NCI-H1694 (cell line): ENCODE measurements around the gene KLK10.
"Not testable (repeated sequence)": the region's sequence is repeated elsewhere in the genome, so short reads cannot be mapped to it uniquely, and the experiment has no call there.

Experiments used
- DNase-seq: peaks from one replicate; lab custom pipeline; 2025; lab: John Stamatoyannopoulos, UW

Gene KLK10

DNA sequence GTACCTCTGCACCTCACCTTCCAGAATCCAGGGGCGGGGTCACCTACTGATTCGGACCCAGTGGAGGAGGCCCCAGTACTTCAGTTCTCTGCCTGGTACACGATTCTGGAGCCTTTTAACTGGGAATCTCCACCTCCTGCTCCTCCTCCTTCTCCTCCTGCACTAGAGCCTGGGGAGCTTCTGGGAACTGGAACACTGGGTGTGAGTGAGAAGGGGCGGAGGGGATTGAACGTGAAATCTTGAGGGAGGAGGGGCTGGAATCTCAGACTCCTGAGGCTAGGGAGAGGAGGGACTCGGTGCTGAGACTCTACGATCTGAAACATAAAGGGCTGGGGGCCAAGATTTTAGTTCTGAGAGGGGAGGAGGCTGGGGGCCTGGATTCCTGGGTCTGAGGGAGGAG, 18.0 kb downstream of the KLK10 start, which contains the start of gene KLK8:
TSS of gene KLK8 (minus strand) at position 90 of the 400 bp plus-strand sequence. CDS start 437 bp downstream, outside the sequence.
- DNase-seq: no peak

GRCh38 chr19:51000981-51001380, 18.5 kb downstream of the KLK10 start:
- DNase-seq: no peak

GRCh38 chr19:51000426-51000825, 19.1 kb downstream of the KLK10 start:
- DNase-seq: no peak

DNA sequence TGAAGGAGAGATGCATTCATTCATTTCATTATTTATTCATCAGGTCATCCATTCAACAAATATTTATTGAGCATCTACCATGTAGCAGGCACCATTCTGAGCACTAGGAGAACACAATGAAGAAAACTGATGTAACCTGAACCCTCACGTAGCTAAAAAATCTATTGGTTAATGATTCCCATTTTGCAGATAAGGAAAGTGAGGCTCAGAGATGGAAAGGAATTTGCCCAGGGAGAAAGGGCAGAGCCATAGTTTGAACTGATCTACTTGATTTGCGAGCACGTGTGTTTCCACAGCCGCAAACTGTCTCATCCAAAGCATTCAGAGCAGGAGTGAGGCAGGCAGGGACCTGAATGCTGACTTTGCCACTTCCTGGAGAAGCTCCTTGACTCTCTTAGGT, 20.8 kb downstream of the KLK10 start:
- no peak for DNase-seq

DNA sequence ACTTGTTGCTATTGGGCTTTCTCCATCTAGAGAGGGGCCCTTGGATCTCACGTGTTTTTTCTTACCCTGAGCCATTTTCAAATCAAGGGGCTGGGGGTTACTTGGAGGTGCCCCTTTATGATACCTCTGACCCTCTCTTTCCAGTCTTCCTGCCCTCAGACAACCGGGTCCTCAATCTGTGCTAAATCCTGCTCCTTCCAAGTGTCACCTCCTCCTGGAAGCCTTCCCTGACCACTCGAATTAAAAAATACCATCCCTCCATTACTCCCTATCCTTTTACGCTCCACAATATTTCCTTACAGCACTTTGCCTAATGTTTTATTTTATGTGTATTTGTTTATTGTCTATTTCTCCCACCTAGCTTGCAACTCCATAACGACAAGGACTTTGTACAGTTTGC, 21.4 kb downstream of the KLK10 start:
- DNase-seq: no peak

DNA sequence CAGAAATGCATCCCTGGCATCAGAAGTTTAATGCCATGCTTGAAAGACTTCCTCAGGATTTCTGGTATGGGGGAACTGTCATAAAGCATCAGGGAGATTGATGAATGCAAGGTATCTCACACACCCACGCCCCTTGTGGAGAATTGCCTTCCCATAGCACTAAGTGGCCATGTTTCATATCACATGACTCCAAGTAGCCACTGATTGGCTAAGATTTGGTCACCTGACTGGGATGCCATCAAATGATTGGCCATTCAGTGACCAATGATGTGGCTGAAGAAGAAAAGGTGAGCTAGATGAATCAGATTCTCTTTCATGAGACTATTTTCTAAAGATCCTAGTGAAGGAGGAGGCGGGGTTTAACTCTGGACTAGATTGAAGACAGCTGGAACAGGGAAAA, 25.4 kb downstream of the KLK10 start:
- no peak for DNase-seq

GRCh38 chr19:50992666-50993035, 26.9 kb downstream of the KLK10 start:
- DNase-seq: no peak

DNA sequence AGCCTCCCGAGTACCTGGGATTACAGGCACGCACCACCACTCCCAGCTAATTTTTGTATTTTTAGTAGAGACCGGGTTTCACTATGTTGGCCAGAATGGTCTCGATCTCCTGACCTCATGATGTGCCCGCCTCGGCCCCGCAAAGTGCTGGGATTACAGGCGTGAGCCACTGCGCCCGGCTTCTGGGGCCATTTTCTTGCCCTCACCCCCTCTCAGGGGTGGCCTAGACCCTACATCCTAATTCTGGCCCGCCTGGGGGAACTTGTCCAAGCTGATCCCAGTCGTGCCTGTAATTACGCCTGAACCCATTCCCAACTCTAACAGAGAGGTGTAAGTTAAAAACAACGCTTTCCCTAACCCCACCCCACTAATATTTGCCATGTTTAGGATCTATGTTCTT, 35.1 kb downstream of the KLK10 start:
- DNase-seq: not testable (repeated sequence)

DNA sequence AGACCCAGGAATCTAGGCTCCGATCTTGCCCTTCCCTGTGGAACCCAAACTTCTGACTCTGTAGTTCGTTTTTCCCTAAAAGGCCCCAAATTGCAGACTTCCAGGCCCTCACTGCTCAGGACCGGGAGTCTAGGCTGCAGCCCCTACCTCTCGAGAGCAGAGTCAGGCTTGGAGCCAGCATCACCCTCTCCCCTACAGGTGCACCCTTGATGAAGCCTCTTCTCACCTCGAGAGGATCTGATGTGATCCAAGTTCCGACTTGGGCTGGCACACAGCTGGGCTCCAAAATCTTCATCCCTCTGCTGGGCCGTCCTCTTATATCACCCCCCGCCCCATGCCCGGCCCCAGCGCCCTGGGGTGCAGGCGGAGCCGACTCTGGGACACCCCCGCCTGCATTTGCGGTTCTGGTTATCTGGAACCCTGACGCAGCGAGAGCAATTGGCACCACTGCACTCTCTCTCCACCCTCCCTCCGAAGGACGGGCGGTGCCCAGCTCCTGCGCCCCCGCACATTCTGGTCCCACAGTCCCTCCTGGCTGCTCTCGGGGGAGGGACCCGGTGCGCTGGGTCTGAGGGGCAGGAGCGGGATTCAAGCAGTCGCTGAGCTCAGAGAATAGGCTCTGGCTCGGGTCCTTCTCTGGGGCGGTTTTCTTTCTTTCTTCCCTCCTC, 35.8 kb downstream of the KLK10 start, which contains the start of gene KLK7:
TSS of gene KLK7 (minus strand) at position 293 of the 668 bp plus-strand sequence. CDS start 1,518 bp downstream, outside the sequence.
- no peak for DNase-seq

- no peak for DNase-seq
These were observed 37.3 kb downstream of the KLK10 start for GRCh38 chr19:50982186-50982585.

DNA sequence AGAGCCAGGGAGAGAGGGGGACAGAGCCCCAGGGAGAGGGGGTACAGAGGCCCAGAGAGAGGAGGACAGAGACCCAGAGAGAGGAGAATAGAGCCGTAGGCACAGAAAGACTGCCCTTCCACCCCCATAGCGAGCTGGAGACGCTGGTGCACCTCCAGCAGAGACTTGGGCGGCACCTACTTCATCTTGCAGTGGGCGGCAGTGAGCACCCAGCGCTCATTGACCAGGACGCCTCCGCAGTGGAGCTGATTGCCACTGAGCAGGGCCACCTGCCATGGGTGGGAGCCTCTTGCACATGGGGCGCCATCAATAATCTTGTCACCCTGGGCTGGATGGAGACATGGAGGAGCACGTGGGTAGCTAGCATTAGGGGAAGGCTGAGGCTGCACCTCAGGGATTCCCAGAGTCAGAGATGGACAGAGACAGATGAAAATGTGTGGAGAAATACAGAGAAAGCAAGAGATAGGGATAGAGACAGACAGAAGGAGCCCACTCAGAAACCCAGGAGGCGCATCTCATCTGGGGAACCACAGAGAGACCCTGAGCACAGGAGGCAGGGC, 37.8 kb downstream of the KLK10 start:
- DNase-seq: no peak

- DNase-seq: no peak
These were observed 39.3 kb downstream of the KLK10 start for GRCh38 chr19:50980208-50980607.

DNA sequence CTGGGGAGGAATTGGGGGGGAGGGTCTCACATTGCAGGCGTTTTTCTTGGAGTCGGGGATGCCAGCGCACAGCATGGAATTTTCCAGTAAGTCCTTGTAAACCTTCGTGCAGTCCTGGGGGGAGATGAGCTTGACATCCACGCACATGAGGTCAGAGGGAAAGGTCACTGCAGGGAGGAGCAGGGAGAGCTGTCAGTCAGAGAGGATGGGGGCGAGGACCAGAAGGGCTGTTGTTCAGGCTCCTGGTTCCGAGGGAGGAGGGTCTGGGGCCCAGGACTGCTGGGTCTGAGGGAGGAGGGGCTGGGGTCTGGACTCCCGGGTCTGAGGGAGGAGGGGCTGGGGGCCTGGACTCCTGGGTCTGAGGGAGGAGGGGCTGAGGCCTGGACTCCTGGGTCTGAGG, 39.8 kb downstream of the KLK10 start:
- no peak for DNase-seq

DNA sequence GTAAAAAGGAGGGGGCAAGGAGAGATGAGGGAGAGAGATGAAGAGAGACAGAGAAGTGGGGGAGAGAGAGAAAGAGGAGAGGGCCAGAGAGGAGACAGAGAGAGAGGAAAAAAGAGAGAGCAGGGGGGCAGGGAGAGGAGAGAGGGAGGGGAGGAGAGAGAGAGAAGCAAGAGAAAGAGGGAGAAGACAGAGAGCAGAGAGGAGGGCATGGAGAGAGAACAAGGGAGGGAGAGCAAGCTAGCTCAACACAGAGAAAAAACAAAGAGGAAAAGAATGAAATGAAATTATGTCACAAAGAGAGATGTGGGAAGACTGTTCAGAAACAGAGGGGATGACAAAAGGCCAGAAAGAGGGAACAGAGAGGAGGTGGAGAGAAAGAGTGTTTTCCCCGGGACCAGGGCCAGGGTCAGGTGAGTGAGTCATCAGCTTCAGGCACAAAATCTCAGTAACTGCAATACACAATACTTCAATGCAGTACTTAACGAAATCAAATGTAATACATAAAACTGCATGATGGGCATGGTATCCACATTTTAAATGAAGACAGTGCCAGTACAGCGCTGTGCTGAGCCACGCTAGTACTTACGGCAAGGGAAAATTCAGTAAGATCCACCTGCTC, 40.6 kb downstream of the KLK10 start:
- DNase-seq: no peak

DNA sequence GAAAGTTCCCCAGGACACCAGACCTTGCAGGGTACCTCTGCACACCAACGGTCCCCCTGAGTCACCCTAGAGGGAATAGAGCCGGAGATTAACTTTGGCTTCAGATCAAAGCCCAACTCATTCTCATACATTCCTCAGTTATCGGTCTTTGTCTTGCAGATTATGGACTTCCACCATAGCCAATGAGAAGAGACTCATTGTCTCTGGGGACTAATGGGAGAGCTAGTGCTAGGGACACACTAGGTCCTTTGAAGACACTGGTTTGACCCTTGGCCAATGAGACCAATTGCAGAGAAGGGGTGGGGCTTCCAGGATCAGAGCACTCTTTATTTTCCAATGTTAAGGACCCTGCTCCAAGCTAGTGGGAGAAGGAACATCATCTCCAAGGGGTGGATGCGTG, 41.9 kb downstream of the KLK10 start:
- no peak for DNase-seq

DNA sequence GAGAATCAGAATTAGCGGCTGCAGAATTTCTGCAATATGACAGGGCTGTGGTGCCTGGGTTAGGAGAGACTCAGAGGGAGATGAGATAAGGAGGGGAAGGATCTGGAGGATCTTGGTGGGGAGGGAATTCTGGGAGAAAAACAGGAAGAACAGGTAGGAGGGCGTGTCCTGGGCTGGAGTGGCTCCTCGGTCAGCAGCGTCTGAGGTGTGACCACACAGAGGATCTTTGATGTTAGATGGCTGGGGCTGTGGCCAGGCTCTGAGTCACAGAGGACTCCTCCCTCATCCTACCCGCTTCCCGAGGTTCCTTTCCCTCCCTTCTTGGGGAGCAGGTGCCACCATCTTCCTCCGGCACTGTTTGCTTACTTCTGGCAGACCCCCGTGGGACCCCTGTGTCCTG, 43.7 kb downstream of the KLK10 start:
- no peak for DNase-seq

DNA sequence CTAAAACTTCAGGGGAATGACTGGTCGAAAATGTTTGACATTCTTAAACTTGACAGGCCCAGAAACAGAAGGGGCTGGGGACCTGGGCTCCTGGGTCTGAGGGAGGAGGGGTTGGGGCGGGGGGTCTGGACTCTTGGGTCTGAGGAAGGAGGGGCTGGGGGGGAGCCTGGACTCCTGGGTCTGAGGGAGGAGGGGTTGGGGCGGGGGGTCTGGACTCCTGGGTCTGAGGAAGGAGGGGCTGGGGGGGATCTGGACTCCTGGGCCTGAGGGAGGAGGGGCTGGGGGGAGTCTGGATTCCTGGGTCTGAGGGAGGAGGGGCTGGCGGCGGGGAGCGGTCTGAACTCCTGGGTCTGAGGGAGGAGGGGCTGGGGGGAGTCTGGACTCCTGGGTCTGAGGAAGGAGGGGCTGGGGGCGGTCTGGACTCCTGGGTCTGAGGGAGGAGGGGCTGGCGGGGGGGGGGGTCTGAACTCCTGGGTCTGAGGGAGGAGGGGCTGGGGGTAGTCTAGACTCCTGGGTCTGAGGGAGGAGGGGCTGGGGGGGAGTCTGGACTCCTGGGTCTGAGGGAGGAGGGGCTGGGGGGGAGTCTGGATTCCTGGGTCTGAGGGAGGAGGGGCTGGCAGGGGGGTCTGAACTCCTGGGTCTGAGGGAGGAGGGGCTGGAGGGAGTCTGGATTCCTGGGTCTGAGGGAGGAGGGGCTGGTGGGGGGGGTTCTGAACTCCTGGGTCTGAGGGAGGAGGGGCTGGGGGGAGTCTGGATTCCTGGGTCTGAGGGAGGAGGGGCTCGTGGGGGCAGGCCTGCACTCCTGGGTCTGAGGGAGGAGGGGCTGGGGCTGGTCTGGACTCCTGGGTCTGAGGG, 44.6 kb downstream of the KLK10 start:
- no peak for DNase-seq

GRCh38 chr19:50972795-50973376, 46.6 kb downstream of the KLK10 start:
- no peak for DNase-seq

DNA sequence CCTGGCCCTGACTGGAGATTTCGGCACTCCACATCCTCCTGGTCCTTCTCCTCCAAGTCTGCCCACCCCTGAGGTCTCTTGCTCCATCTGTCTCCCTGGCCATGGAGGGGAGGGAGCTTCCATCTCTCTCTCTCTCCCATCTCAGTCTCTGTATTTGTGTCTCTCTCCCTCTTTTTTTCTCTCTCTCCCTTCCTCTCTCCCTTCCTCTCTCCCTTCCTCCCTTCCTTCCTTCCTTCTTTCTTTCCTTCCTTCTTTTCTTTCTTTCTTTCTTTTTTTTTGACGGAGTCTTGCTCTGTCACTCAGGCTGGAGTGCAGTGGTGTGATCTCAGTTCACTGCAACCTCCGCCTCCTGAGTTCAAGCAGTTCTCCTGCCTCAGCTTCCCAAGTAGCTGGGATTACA, 49.7 kb downstream of the KLK10 start:
- DNase-seq: not testable (repeated sequence)

- DNase-seq: no peak
These were observed 50.1 kb downstream of the KLK10 start, which contains the start of gene KLK6 for GRCh38 chr19:50969413-50969760. TSS of gene KLK6 (minus strand) at chr19:50969591. CDS start at chr19:50968104, 1,487 bp downstream.

- no peak for DNase-seq
These were observed 50.6 kb downstream of the KLK10 start for GRCh38 chr19:50968716-50969412.
